ENCODE results near the gene XIRP1.

GRCh38 chr3:39196671-39197356 is 4.4 kb upstream of the XIRP1 start:
- TF ChIP-seq CTCF (IDR thresholded peaks at IDR 0.05), result no peak
- no peak for TF ChIP-seq POLR2A (IDR thresholded peaks at IDR 0.05)
